ENCODE measurements around the gene SLC41A3. TPM values are rescaled to one million over a fixed set of nuclear protein-coding genes. Genes with fewer than 3 reads are reported as not detected.

Gene SLC41A3
- total RNA-seq, 3 donors from 2014 or later: 23.0 to 33.9 (median 31.2) TPM

DNA sequence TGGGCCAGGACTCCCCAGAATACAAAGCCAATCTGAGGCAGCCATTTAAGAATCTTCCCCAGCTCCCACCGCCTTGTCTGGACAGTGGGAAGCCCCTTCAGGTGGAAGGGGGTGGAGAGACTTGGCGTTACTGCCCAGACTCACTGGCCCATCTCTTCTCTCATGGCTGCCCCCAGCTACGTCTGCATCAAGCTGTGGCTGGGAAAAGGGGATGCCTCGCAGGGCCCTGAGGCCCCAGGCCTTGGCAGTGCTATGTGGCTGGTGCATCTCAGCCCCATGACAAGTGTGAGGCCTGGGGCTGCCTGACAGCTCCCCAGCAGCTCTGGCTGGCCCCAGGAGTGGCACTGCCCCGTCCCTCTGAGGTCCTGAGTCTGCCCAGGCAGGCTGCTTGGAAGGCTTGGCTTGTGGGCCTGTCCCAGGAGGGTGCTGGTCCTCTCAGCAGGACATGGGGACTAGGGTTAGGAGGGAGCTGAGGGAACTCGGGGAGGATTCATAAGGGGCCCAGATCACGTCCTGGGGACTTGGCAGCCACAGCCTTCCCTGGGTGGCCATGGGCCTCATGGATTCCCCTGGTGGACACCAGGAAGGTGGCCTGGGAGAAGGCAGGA lies 20.2 kb upstream of the SLC41A3 start:
- no peaks in the 10 kb centered on the region for H3K36me3 ChIP-seq (ENCODE audit: low read depth)
- intact Hi-C loops (cut with DNase I, micrococcal nuclease): no loop called here
- no peaks in the 10 kb centered on the region for H3K9me3 ChIP-seq
- H3K4me1 ChIP-seq (ENCODE audit: low read depth): no peaks in the 10 kb centered on the region
- DNase-seq (no peak), ATAC-seq (no peak)
- no peak overlapping the region for H3K4me3 ChIP-seq
- TF ChIP-seq, protein P1, sequence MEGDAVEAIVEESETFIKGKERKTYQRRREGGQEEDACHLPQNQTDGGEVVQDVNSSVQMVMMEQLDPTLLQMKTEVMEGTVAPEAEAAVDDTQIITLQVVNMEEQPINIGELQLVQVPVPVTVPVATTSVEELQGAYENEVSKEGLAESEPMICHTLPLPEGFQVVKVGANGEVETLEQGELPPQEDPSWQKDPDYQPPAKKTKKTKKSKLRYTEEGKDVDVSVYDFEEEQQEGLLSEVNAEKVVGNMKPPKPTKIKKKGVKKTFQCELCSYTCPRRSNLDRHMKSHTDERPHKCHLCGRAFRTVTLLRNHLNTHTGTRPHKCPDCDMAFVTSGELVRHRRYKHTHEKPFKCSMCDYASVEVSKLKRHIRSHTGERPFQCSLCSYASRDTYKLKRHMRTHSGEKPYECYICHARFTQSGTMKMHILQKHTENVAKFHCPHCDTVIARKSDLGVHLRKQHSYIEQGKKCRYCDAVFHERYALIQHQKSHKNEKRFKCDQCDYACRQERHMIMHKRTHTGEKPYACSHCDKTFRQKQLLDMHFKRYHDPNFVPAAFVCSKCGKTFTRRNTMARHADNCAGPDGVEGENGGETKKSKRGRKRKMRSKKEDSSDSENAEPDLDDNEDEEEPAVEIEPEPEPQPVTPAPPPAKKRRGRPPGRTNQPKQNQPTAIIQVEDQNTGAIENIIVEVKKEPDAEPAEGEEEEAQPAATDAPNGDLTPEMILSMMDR (IDR thresholded peaks at IDR 0.05): no peak

DNA sequence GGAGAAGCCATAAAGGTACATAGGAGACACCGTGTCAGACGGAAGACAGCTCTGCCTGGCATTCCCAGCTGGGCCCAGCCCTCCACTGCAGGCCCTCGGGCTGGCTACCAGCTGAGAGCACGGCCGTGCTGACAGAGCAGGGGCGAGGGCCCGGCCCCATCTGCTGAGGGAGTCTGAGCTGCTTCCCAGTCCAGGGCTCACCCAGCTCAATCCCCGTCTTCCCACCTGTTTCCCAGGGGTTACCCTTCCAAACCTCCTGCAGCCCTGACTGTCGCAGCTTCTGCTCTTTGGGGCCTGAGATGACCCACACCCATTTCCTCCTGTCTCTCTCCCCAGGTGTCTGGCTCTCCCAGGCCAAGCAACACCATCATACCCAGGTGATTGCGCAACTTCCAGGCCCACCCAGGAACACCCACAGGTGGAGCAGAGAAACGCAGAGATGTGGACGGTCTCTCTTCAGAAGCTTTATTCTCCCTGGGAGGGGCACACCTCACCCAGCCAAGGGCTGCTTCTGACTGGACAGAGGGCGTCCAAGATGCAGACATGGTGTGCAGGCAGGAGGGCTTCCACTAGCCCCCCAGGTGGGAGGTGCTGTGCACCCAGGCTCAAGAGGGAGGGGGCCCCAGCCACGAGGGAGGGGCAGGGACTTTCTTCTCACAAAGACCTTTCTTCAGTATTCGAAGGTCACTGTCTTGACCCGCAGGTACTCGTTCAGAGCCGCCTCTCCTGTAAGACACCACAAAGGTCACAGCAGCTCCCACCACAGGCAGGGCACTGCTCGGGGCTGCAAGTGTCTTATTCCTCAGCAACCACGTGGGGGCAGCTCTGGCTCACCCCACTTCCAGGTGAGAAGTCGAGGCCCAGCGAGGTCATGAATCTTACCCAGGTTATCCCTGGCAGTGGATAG lies 19.4 kb upstream of the SLC41A3 start:
- DNase-seq: no peak
- no peaks in the 10 kb centered on the region for H3K4me1 ChIP-seq (ENCODE audit: low read depth)
- ATAC-seq: no peak
- intact Hi-C loops (cut with DNase I, micrococcal nuclease): no loop called here
- no peaks in the 10 kb centered on the region for H3K36me3 ChIP-seq (ENCODE audit: low read depth)
- TF ChIP-seq, protein P1 (IDR thresholded peaks at IDR 0.05): no peak
- H3K9me3 ChIP-seq: no peaks in the 10 kb centered on the region
- H3K4me3 ChIP-seq: no peak overlapping the region

DNA sequence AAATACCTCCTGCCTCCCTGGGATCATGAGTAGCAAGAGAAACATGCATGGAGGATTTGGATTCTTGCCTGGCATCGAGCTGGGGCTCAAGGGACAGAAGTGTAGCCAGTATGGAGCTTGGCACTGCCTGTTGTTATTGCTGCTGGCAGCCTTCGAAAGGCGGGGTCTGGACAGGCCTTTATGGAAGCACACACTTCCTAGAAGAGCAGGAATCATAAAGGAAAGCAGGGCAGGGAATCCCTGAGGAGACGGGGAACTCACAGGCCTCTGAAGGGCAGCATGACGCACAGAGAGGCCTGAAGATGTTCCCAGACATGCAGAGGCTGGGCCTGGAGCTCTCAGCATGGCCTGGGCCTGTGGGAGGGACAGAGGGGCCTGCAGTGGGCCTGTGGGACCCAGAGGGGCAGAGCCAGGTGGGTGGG lies 18.6 kb upstream of the SLC41A3 start:
- TF ChIP-seq, protein P1 (IDR thresholded peaks at IDR 0.05): no peak
- DNase-seq: peak; percentile 53 to 73 (median 62)
- ATAC-seq: peak; percentile 78
- no peaks in the 10 kb centered on the region for H3K36me3 ChIP-seq (ENCODE audit: low read depth)
- intact Hi-C loops (cut with DNase I, micrococcal nuclease): no loop called here
- no peak overlapping the region for H3K4me3 ChIP-seq
- H3K9me3 ChIP-seq: no peaks in the 10 kb centered on the region
- no peaks in the 10 kb centered on the region for H3K4me1 ChIP-seq (ENCODE audit: low read depth)

DNA sequence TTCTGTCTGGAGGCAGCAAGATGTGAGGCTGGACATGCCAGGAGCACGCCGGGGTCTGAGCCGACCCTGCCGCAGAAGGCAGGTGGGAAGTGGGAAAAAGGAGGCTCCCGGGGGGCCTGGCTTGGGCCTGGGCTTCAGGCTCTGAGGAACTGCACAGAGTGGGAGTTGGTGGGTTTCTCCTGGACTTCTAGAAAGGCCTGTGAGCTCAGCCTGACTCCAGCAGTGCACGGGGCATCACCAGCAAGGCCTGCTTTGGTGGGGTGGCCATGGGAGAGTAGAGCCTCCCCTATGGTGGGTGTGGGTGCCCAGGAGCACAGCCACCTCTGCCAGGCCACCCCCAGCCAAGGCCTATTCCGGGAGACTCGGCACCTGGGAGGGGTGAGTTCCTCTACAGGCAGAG lies 18.1 kb upstream of the SLC41A3 start:
- intact Hi-C loops (cut with DNase I, micrococcal nuclease): no loop called here
- DNase-seq: no peak
- no peaks in the 10 kb centered on the region for H3K36me3 ChIP-seq (ENCODE audit: low read depth)
- TF ChIP-seq, protein P1 (IDR thresholded peaks at IDR 0.05): no peak
- H3K4me1 ChIP-seq (ENCODE audit: low read depth): no peaks in the 10 kb centered on the region
- peaks cover 4% of the 10 kb centered on the region for H3K9me3 ChIP-seq
- no peak for ATAC-seq
- H3K4me3 ChIP-seq: no peak overlapping the region

DNA sequence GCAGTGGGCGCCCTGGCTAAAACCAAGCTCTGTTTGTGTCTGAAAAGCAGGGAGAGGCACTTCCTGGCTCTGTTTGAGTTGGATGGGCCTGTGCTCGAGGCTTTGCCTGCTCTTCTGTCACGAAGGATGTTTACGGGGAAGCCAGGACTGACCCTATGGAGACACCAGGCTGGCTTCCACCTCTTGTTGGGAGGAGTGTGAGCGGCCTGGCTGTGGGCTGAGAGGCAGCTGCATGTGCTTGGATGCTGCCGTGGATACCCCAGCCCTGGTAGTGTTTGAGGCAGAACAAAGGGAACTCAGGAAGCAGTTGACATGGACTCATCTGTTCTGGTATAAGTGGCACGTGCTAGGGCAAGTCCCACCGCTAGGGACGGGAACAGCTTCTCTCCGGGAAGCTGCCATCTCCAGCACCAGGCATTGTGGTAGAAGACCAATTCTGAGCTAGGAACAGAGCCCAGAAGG lies 17.6 kb upstream of the SLC41A3 start:
- intact Hi-C loops (cut with DNase I, micrococcal nuclease): no loop called here
- Histone ChIP-seq H3K4me1 (ENCODE audit: low read depth) (no peaks in the 10 kb centered on the region), H3K36me3 (ENCODE audit: low read depth) (no peaks in the 10 kb centered on the region), H3K4me3 (no peak overlapping the region), H3K9me3 (peaks cover 8% of the 10 kb centered on the region)
- TF ChIP-seq, protein P1 (IDR thresholded peaks at IDR 0.05): no peak
- ATAC-seq: no peak
- DNase-seq: no peak

Data from mucosa of descending colon (tissue), 3 donors.